Right ventricle myocardium inferior (tissue), 1 donor: ENCODE results near the gene RANBP3. TPM values are rescaled to one million over a fixed set of nuclear protein-coding genes. Genes with fewer than 3 reads are reported as not detected.
A peak's percentile ranks its signal among the peaks of the same experiment; 100 is the strongest.

ENCODE experiments used
- ATAC-seq: fragments of 200-7000 bp; cut with Tn5 transposase; one replicate; pipeline ENCODE4 v1.9.1; 2020; ENCODE audit warnings: mild to moderate bottlenecking, moderate library complexity
- DNase-seq: peaks from one replicate; pipeline ENCODE4 v3.0.0; 2021; ENCODE audit errors: missing footprints
- intact Hi-C: fragments of 100-400 bp; cut with DNase I; formaldehyde crosslinking; loops from one replicate; pipeline ENCODE4 v1.11.0; 2022
- total RNA-seq: library from RNA; stranded (reverse); fragmentation: NEBNext Ultra II Directional; extraction: Animal tissue kit (Norgen Biotek cat#: 25700); gene quantifications from one replicate; pipeline ENCODE4 v1.2.1, GENCODE V29; 2021
- donor health status: DM: no; HTN: yes; CAD: no; lungs with severe emphysema.

Gene RANBP3
- total RNA-seq, 1 donor from 2014 or later = 65.6 TPM

- intact Hi-C loops = loop anchor here (5.0 kb wide), 1 partner anchor 64 kb away; no protein-coding TSS in a partner anchor
- ATAC-seq = no peak
- no peak for DNase-seq
Measured at GRCh38 chr19:5903056-5903623, 74.8 kb downstream of the RANBP3 start.

GRCh38 chr19:5900976-5901375 is 77.0 kb downstream of the RANBP3 start:
- DNase-seq (no peak), ATAC-seq (no peak)
- intact Hi-C loops = loop anchor here (5.0 kb wide), 1 partner anchor 66 kb away; no protein-coding TSS in a partner anchor

- ATAC-seq (no peak), DNase-seq (no peak)
- intact Hi-C loops = loop anchor here (5.0 kb wide), 1 partner anchor 67 kb away; no protein-coding TSS in a partner anchor
Measured at GRCh38 chr19:5899728-5900526, 78.0 kb downstream of the RANBP3 start.

- DNase-seq (no peak), ATAC-seq (no peak)
- intact Hi-C loops = no loop called here
Measured at GRCh38 chr19:5897189-5897969, 80.6 kb downstream of the RANBP3 start.

GRCh38 chr19:5896365-5897076 is 81.4 kb downstream of the RANBP3 start:
- intact Hi-C loops = no loop called here
- DNase-seq (no peak), ATAC-seq (no peak)

GRCh38 chr19:5895890-5896289 is 82.0 kb downstream of the RANBP3 start:
- DNase-seq (no peak), ATAC-seq (no peak)
- intact Hi-C loops = loop anchor here (2.0 kb wide), 1 partner anchor 67 kb away; no protein-coding TSS in a partner anchor

- ATAC-seq (peak; percentile 25), DNase-seq (no peak)
- intact Hi-C loops = loop anchor here (2.0 kb wide), 1 partner anchor 67 kb away; no protein-coding TSS in a partner anchor
Measured at GRCh38 chr19:5895409-5895808, 82.5 kb downstream of the RANBP3 start.

- DNase-seq = no peak
- intact Hi-C loops = loop anchor here (2.0 kb wide), 1 partner anchor 66 kb away; no protein-coding TSS in a partner anchor
- peak; percentile 4 for ATAC-seq
Measured at GRCh38 chr19:5894704-5895349, 83.1 kb downstream of the RANBP3 start.

- no peak for DNase-seq
- ATAC-seq = peak; percentile 49
- intact Hi-C loops = loop anchor here (2.0 kb wide), 1 partner anchor 65 kb away; no protein-coding TSS in a partner anchor
Measured at GRCh38 chr19:5893907-5894703, 83.8 kb downstream of the RANBP3 start.

- ATAC-seq = no peak
- DNase-seq = no peak
- intact Hi-C loops = no loop called here
Measured at GRCh38 chr19:5893296-5893903, 84.5 kb downstream of the RANBP3 start.

GRCh38 chr19:5892772-5893275 is 85.1 kb downstream of the RANBP3 start:
- no peak for DNase-seq
- intact Hi-C loops = loop anchor here (1.0 kb wide), 1 partner anchor 89 kb away; no protein-coding TSS in a partner anchor
- no peak for ATAC-seq

- ATAC-seq (peak; percentile 61), DNase-seq (no peak)
- intact Hi-C loops = loop anchor here (1.0 kb wide), 1 partner anchor 88 kb away; no protein-coding TSS in a partner anchor
Measured at GRCh38 chr19:5891938-5892771, 85.8 kb downstream of the RANBP3 start.

- ATAC-seq = no peak
- intact Hi-C loops = no loop called here
- no peak for DNase-seq
Measured at GRCh38 chr19:5891572-5891937, 86.4 kb downstream of the RANBP3 start.

- intact Hi-C loops = no loop called here
- no peak for DNase-seq
Measured at GRCh38 chr19:5890099-5890498, 87.8 kb downstream of the RANBP3 start.

GRCh38 chr19:5889288-5889971 is 88.5 kb downstream of the RANBP3 start:
- DNase-seq (no peak), ATAC-seq (no peak)
- intact Hi-C loops = no loop called here

More at GRCh38 chr19:5890099-5890498, 87.8 kb downstream of the RANBP3 start:
- ATAC-seq = no peak
